Activated CD4-positive, alpha-beta T cell treated with anti-CD3 and anti-CD28 coated beads, Interleukin-2, Interleukin-4, amounts not matched to agents 100 ng/mL and 50 ng/mL, durations not matched to agents 16 hours and 8 hours (primary cell): ENCODE results near the gene DDIT4.
"Not testable (repeated sequence)": the region's sequence is repeated elsewhere in the genome, so short reads cannot be mapped to it uniquely, and the experiment has no call there.

Experiments
- DNase-seq: peaks from one replicate; pipeline ENCODE4 v3.0.0-alpha.2; 2020; ENCODE audit warnings: low spot score

Gene DDIT4, protein sequence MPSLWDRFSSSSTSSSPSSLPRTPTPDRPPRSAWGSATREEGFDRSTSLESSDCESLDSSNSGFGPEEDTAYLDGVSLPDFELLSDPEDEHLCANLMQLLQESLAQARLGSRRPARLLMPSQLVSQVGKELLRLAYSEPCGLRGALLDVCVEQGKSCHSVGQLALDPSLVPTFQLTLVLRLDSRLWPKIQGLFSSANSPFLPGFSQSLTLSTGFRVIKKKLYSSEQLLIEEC

GRCh38 chr10:72273410-72274212 lies at the start of gene DDIT4:
Gene DDIT4 (plus strand): TSS chr10:72273924. CDS start chr10:72274217, 293 bp downstream.
- peak; percentile 99 for DNase-seq

GRCh38 chr10:72224191-72224590 lies 49.5 kb upstream of the DDIT4 start:
- DNase-seq, result not testable (repeated sequence)

GRCh38 chr10:72226418-72227027 lies 47.2 kb upstream of the DDIT4 start:
- DNase-seq, result no peak

DNA sequence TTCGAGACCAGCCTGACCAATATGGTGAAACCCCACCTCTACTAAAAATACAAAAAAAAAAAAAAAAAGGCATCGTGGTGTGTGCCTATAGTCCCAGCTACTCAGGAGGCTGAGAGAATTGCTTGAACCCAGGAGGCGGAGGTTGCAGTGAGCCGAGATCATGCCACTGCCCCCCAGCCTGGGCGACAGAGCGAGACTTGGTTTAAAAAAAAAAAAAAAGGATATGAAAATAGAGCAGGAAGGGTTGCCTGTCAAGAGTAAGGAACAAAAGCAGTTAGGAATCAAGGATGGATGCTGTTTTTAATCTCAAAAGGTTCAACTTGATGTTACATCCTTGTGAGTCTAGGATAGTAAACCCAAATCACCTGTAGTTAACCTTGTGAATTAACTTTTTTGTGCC lies 45.9 kb upstream of the DDIT4 start:
- no peak for DNase-seq

GRCh38 chr10:72228318-72228751 lies 45.4 kb upstream of the DDIT4 start:
- no peak for DNase-seq

- no peak for DNase-seq
Measured at GRCh38 chr10:72229261-72230251, 44.2 kb upstream of the DDIT4 start.

DNA sequence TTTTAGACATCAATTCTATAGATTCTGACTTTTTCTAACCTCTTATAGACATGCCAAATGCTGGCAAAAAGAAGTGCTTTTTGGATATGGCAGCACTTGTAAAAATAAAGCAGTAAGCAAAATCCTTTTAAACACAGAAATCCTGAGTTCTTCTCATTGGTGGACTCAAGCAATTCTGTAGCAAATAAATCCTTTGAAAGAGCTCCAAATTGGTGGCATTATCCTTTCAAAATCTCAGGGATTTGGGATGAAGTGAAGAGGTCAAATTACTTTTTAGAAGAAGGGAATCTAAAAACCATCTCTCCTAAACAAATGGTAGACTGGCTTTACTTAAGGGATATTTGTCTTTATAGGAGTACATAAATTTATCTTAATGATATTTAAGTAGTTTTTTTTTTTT lies 40.1 kb upstream of the DDIT4 start:
- DNase-seq, result no peak

GRCh38 chr10:72234560-72235095 lies 39.1 kb upstream of the DDIT4 start:
- no peak for DNase-seq

DNA sequence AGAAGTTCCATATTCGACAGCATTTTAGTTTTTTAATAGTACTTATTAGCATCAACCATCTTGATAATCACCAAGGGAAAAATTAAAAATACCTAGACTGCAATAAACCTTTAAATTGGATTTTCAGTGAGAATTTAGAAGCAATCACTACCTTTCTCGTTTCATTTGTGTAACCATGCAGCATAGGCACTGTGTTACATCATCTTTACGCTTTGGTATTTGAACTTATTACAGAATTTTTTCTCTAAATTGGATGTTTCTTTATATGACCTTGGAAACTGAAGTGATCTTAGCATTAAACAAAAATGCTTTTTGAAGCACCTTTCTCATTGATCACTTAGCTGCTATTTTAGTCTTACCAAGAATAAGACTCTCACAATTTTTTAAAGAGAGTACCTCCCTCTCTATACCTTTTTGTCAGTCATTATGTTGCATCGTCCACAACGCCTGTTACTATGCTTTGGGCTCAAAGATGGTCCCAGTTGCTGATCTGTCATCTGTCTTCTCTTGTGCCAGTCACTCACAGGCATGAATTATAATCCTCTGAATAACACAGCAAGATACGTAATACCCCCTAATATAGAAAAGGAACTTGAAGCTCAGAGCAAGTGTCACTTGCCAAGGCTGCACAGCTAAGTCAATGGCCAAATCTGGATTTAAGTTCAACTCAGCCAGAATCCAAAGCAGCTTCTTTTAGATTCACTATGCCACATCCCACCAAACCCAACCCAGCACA lies 38.0 kb upstream of the DDIT4 start:
- DNase-seq, result no peak

DNA sequence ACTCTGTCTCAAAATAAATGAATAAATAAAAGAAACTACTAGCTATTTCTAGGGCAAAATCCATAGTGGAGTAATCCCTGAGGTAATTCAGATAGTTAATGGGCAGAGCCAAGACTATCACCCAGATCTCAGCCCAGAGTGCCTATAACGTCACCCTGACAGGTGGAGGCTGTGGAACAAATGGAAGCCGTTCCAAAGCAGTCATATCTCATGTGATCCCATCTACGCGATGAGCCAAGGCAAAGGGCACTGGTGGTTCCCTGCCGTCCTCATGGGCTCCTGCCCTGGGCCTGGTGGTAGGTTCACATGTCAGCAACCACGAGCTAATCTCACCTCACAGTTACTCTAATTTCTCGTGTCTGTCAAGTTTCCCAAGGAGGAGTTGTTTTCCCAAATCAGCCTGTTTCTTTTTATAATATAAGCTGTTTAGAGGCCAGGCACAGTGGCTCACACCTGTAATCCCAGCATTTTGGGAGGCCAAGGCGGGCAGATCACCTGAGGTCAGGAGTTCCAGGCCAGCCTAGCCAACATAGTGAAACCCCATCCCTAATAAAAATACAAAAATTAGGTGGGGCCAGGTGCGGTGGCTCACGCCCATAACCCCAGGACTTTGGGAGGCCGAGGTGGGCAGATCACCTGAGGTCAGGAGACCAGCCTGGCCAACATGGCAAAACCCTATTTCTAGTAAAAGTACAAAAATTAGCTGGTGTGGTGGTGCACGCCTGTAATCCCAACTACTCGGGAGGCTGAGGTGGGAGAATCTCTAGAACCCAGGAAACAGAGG lies 35.1 kb upstream of the DDIT4 start:
- no peak for DNase-seq

GRCh38 chr10:72239409-72239808 lies 34.3 kb upstream of the DDIT4 start:
- no peak for DNase-seq

- no peak for DNase-seq
Measured at GRCh38 chr10:72240371-72240770, 33.4 kb upstream of the DDIT4 start.

- no peak for DNase-seq
Measured at GRCh38 chr10:72241691-72242252, 32.0 kb upstream of the DDIT4 start.

GRCh38 chr10:72242675-72243074 lies 31.0 kb upstream of the DDIT4 start:
- DNase-seq, result no peak

- no peak for DNase-seq
Measured at GRCh38 chr10:72243822-72244437, 29.8 kb upstream of the DDIT4 start.

GRCh38 chr10:72244573-72245038 lies 29.1 kb upstream of the DDIT4 start:
- DNase-seq, result no peak

GRCh38 chr10:72245949-72246525 lies 27.7 kb upstream of the DDIT4 start:
- no peak for DNase-seq

- DNase-seq, result peak; percentile 87
Measured at GRCh38 chr10:72248468-72249151, 25.1 kb upstream of the DDIT4 start.
